GM19372 (cell line): ENCODE measurements around the gene MANEAL.

ENCODE experiments used
- ATAC-seq: cut with Tn5 transposase; IDR thresholded peaks from one replicate; pipeline ENCODE4 v1.9.1; 2021; ENCODE audit warnings: mild to moderate bottlenecking, low read depth, moderate library complexity; ENCODE audit not compliant: unreplicated experiment

The MANEAL gene

GRCh38 chr1:37822906-37823815 is 29.5 kb downstream of the MANEAL start:
- no peak for ATAC-seq

DNA sequence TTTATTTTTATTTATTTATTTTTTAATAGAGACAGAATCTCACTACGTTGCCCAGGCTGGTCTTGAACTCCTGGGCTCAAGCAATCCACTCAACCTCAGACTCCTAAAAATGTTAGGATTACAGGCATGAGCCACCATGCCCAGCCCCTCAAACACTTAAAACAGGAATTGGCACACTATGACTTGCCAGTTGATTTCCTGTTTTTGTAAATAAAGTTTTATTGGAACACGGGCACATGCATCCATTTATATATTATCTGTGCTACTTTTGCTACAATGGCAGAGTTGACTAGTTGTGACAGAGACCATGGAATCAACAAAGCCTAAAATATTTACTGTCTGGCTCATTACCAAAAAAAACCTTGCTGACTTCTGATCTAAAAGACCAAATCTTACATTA is 30.4 kb downstream of the MANEAL start:
- no peak for ATAC-seq

GRCh38 chr1:37825506-37825905 is 31.9 kb downstream of the MANEAL start:
- no peak for ATAC-seq

GRCh38 chr1:37828410-37829074 is 34.9 kb downstream of the MANEAL start:
- no peak for ATAC-seq

DNA sequence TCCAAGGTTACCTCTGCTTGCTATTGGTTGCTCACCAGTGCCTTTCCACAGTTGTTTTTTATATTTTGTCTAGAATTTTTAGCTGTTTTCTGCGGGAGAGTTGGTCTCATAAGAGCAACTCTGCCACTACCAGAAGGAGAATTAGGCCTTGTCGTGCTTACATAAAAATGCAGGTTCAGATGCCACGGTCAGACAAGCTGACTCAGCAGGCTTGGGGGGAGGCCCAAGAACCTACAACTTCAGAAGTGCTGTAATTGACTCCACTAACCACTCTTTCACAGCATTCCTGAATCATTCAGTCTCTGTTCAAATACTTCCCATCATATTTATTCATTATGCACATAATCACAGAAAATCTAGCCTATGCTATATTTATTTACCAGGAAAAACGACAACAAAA is 37.5 kb downstream of the MANEAL start:
- no peak for ATAC-seq

- no peak for ATAC-seq
These were observed 38.2 kb downstream of the MANEAL start for GRCh38 chr1:37831809-37832208.

- no peak for ATAC-seq
These were observed 43.1 kb downstream of the MANEAL start for GRCh38 chr1:37836788-37837187.

DNA sequence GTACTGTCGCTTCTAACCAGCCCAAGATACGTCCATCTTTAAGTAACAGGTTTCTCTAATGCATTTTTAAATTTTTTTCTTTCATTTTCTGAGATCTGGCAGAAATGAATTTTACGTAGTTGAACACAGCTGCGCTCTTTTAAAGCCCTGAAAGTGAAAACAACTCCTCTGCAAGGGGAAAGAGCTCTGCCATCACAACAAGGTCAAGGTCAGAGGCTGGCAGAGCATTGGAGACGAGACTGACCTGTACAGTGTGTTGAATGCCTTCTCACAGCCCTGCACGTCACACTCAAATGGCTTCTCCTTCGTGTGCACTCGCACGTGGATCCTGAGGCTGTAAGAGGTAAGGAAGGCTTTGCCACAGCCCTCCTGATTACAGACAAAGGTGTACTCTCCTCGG is 46.0 kb downstream of the MANEAL start:
- ATAC-seq, result no peak

DNA sequence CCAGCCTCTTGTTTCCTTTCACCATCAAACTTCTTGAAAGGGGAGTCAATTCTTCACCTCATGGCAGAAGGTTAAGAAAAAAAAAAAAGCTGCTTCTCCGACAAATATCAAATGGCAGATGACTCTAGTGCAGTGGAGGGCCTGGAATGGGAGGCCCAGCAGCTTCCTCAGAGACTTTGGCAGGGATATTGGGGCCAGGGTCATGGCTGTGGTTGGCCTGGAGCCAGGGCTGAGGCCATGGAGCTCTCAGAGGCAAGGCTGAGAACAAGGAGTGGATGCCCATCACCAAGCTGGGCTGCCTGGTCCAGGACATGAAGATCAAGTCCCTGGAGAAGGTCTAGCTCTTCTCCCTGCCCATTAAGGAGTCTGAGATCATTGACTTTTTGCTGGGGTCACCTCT is 47.1 kb downstream of the MANEAL start:
- no peak for ATAC-seq

DNA sequence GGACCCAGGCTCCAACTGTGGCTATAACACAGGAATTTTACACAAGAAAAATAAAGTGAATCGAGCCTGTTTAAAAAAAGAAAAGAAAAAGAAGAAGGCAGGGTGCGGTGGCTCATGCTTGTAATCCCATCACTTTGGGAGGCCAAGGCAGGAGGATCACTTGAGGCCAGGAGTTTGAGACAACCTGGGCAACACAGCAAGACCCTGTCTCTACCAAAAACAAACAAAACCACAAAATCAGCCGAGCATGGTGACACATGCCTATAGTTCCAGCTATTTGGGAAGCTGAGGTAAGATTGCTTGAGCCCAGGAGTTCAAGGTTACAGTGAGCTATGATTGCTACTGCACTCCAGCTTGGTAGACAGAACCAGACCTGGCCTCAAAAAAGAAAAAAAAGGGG is 48.0 kb downstream of the MANEAL start:
- no peak for ATAC-seq

DNA sequence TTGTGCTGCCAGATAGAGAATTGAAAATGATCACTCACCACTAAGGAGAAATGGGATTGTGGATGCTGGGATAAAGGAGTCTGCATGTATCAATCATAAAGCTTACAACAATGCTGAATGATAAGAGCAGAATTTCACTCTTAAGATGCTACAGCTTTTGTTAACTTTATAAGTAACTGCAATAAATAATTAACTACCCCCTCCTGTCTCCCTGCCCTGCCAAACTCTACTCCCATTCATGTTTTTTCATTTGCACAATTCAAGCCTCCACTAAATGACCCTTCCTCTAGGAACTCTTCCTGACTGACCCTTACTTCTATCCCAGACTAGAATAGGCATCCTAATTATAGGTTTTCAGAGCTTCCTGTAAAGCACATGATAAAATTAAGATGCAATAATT is 50.9 kb downstream of the MANEAL start:
- ATAC-seq, result no peak

GRCh38 chr1:37845049-37845646 is 51.5 kb downstream of the MANEAL start:
- ATAC-seq, result no peak

- no peak for ATAC-seq
These were observed 52.1 kb downstream of the MANEAL start for GRCh38 chr1:37845786-37846185.

GRCh38 chr1:37846647-37847339 is 53.1 kb downstream of the MANEAL start:
- ATAC-seq, result no peak

DNA sequence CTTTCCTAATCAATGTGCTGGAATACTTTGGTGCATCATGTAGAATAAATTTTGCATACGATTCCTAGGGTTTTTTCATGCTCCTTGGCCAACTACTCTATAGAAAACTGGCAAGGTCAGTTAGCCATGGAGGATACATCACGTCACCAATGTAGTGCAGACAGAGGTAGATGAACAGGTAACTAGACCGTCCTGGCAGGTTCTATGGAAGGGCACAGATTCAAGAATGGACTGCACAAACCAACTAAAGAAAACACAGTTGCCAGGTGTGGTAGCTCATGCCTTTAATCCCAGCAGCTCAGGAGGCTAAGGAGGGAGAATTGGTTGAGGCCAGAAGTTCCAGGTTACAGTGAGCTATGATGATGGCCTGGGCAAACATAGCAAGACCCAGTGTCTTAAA is 55.8 kb downstream of the MANEAL start:
- ATAC-seq, result no peak

DNA sequence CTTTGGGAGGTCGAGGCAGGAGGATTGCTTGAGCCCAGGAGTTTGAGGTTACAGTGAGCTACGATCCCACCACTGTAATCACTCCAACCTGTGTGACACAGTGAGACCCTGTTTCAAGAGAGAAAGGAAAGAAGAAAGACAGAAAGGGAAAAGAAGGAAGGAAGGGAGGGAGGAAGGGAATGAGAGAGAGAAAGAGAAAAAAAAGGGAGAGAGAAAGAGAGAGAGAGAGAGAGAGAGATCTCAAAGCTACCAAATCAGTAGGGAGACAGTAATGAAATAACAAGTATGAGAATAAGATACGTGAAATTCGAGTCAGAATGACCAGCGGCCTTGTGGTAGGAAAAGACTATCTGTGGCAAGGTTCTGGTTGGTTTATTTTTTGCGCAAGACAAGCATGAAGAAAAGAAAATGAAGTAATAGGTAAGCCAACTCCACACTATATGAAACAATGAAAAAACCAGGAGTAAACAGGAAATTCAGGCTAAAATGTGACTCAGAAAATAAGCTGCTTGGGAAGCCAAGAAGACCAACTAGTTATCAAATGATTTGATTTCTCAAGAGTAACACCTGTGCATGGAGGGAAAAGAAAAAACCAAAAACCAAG is 56.8 kb downstream of the MANEAL start:
- no peak for ATAC-seq
